GM15510 (cell line): ENCODE data around the gene MYBBP1A.

ENCODE experiments used
- POLR2A ChIP-seq: IDR thresholded peaks from 3 replicates; pipeline ENCODE4 v1.6.1; 2011; ENCODE audit warnings: borderline replicate concordance; ENCODE audit not compliant: insufficient read length; ENCODE audit errors: extremely low read depth

MYBBP1A gene

GRCh38 chr17:4502466-4503154 lies 52.6 kb downstream of the MYBBP1A start:
- TF ChIP-seq POLR2A: no peak

GRCh38 chr17:4501295-4501949 lies 53.8 kb downstream of the MYBBP1A start:
- TF ChIP-seq POLR2A: no peak

- TF ChIP-seq POLR2A: no peak
These were observed 55.0 kb downstream of the MYBBP1A start for GRCh38 chr17:4500191-4500571.

- TF ChIP-seq POLR2A: no peak
These were observed 55.6 kb downstream of the MYBBP1A start for GRCh38 chr17:4499431-4500190.

GRCh38 chr17:4498461-4499397 lies 56.5 kb downstream of the MYBBP1A start, which contains the start of gene SPNS2:
SPNS2 (plus strand) TSS chr17:4498881; CDS start chr17:4499048, 167 bp downstream.
- TF ChIP-seq POLR2A: no peak

GRCh38 chr17:4497101-4497824 lies 57.9 kb downstream of the MYBBP1A start:
- no peak for TF ChIP-seq POLR2A

- no peak for TF ChIP-seq POLR2A
These were observed 62.2 kb downstream of the MYBBP1A start for GRCh38 chr17:4492721-4493561.

- TF ChIP-seq POLR2A: no peak
These were observed 64.5 kb downstream of the MYBBP1A start for GRCh38 chr17:4490637-4491061.

GRCh38 chr17:4490109-4490591 lies 65.0 kb downstream of the MYBBP1A start:
- no peak for TF ChIP-seq POLR2A

GRCh38 chr17:4488989-4489595 lies 66.1 kb downstream of the MYBBP1A start:
- no peak for TF ChIP-seq POLR2A
